ENCODE results near the gene ZNF846. TPM values are rescaled to one million over a fixed set of nuclear protein-coding genes. Genes with fewer than 3 reads are reported as not detected.

The ZNF846 gene
- total RNA-seq, 1 experiment from 2014 or later: 5.3 TPM

DNA sequence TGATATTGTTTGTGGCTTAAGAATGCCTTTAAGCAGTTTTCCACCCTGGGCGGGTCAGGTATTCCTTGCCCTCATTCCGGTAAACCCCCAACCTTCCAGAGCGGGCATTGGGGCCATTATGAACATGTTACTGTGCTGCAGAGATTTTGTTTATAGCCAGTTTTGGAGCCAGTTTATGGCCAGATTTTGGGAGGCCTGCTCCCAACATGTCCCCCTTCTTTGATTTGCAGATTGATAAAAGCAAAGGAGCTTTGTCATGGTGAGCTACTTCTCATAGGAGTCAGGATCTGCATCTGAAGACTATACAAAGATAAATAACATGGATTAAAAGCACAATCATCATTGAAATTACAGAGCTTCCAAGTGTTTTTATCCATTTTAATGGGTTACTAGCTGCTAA, 56.7 kb downstream of the ZNF846 start:
- H3K4me1 ChIP-seq: no peaks in the 10 kb centered on the region
- Mint-ChIP-seq H3K9me3 (ENCODE audit: unreplicated experiment) (peaks cover 43% of the 10 kb centered on the region), H3K27me3 (ENCODE audit: insufficient read depth, unreplicated experiment) (peaks cover 3% of the 10 kb centered on the region), H3K36me3 (ENCODE audit: insufficient read depth, unreplicated experiment) (no peaks in the 10 kb centered on the region), H3K4me3 (ENCODE audit: unreplicated experiment) (no peak overlapping the region), H3K4me1 (ENCODE audit: low read depth, unreplicated experiment) (no peaks in the 10 kb centered on the region), H3K27ac (ENCODE audit: unreplicated experiment) (no peak overlapping the region)
- BruUV-seq (replicated peaks): no TSS peak
- TF ChIP-seq, protein P1, sequence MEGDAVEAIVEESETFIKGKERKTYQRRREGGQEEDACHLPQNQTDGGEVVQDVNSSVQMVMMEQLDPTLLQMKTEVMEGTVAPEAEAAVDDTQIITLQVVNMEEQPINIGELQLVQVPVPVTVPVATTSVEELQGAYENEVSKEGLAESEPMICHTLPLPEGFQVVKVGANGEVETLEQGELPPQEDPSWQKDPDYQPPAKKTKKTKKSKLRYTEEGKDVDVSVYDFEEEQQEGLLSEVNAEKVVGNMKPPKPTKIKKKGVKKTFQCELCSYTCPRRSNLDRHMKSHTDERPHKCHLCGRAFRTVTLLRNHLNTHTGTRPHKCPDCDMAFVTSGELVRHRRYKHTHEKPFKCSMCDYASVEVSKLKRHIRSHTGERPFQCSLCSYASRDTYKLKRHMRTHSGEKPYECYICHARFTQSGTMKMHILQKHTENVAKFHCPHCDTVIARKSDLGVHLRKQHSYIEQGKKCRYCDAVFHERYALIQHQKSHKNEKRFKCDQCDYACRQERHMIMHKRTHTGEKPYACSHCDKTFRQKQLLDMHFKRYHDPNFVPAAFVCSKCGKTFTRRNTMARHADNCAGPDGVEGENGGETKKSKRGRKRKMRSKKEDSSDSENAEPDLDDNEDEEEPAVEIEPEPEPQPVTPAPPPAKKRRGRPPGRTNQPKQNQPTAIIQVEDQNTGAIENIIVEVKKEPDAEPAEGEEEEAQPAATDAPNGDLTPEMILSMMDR (IDR thresholded peaks at IDR 0.05; ENCODE audit: insufficient read depth in 1 of 2, low read depth in 1 of 2, low read length in 1 of 2, severe bottlenecking in 1 of 2, unreplicated experiment in 1 of 2): no peak
- no peak for DNase-seq
- ChIA-PET POLR2A (no interaction called here), CTCF (no interaction called here)
- H3K4me3 ChIP-seq (ENCODE audit: low read depth, low read length): no peak overlapping the region
- intact Hi-C loops (cut with micrococcal nuclease; ENCODE audit: unreplicated experiment): no loop called here
- H3K9me3 ChIP-seq: peaks cover 5% of the 10 kb centered on the region; the same call in 1 of the 2 replicates
- H3K27me3 ChIP-seq (replicated peaks; ENCODE audit: control insufficient read depth, insufficient read depth, low read length): no peaks in the 10 kb centered on the region
- no peaks in the 10 kb centered on the region for H3K36me3 ChIP-seq (ENCODE audit: control insufficient read depth, insufficient read depth, low read length)

DNA sequence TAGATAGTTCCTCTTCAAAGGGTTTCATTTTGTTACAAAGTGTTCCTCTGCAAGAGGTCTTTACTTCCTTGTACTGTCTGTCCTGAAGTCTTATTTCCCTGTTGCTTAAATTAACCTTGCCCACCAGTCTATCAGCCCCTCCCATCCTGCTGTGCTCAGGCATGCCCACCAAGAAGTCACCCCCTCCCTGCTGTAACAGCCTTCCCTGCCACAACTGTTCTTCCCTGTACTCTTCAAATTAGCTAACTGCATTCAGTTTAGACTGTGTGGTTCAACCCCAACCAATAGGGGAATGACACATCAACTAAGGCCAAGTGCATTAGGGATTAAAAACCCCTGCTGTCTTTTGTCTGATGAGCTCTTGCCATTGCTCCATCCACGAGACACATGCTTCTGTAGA, 59.2 kb downstream of the ZNF846 start:
- no peaks in the 10 kb centered on the region for H3K27me3 Mint-ChIP-seq (ENCODE audit: insufficient read depth, unreplicated experiment)
- CTCF ChIA-PET: no interaction called here
- H3K4me3 ChIP-seq (ENCODE audit: low read depth, low read length): no peak overlapping the region
- H3K4me1 Mint-ChIP-seq (ENCODE audit: low read depth, unreplicated experiment): no peaks in the 10 kb centered on the region
- no TSS peak for BruUV-seq (replicated peaks)
- POLR2A ChIA-PET: no interaction called here
- no peaks in the 10 kb centered on the region for H3K36me3 Mint-ChIP-seq (ENCODE audit: insufficient read depth, unreplicated experiment)
- H3K4me3 Mint-ChIP-seq (ENCODE audit: unreplicated experiment): no peak overlapping the region
- no peaks in the 10 kb centered on the region for H3K4me1 ChIP-seq
- H3K9me3 Mint-ChIP-seq (ENCODE audit: unreplicated experiment): peaks cover 43% of the 10 kb centered on the region
- DNase-seq: no peak
- H3K36me3 ChIP-seq (ENCODE audit: control insufficient read depth, insufficient read depth, low read length): no peaks in the 10 kb centered on the region
- TF ChIP-seq, protein P1 (IDR thresholded peaks at IDR 0.05; ENCODE audit: insufficient read depth in 1 of 2, low read depth in 1 of 2, low read length in 1 of 2, severe bottlenecking in 1 of 2, unreplicated experiment in 1 of 2): no peak
- H3K27ac Mint-ChIP-seq (ENCODE audit: unreplicated experiment): no peak overlapping the region
- no peaks in the 10 kb centered on the region for H3K27me3 ChIP-seq (replicated peaks; ENCODE audit: control insufficient read depth, insufficient read depth, low read length)
- H3K9me3 ChIP-seq: peaks cover 5% of the 10 kb centered on the region; the same call in 1 of the 2 replicates
- intact Hi-C loops (cut with micrococcal nuclease; ENCODE audit: unreplicated experiment): no loop called here

DNA sequence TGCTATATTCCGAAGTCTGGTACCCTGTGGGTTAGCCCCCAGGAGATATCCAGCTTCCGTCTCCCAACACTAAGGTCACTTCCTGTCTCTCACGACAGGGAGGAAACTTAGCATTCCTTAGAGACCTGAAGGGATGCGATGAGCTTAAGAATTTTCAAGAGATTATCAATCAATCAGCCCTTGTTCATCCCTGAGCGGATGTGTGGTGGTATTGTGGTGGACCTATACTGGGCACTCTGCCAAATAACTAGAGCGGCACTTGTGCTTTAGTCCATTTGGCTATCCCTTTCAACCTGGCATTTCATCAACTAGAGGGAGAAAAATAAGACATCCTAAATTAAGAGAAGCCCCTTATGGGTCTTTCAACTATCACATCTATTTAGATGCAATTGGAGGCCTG, 62.7 kb downstream of the ZNF846 start:
- Mint-ChIP-seq H3K27ac (ENCODE audit: unreplicated experiment) (no peak overlapping the region), H3K4me3 (ENCODE audit: unreplicated experiment) (no peak overlapping the region), H3K9me3 (ENCODE audit: unreplicated experiment) (peaks cover 43% of the 10 kb centered on the region), H3K27me3 (ENCODE audit: insufficient read depth, unreplicated experiment) (no peaks in the 10 kb centered on the region), H3K36me3 (ENCODE audit: insufficient read depth, unreplicated experiment) (no peaks in the 10 kb centered on the region), H3K4me1 (ENCODE audit: low read depth, unreplicated experiment) (no peaks in the 10 kb centered on the region)
- CTCF ChIA-PET: no interaction called here
- TF ChIP-seq, protein P1 (IDR thresholded peaks at IDR 0.05; ENCODE audit: insufficient read depth in 1 of 2, low read depth in 1 of 2, low read length in 1 of 2, severe bottlenecking in 1 of 2, unreplicated experiment in 1 of 2): no peak
- POLR2A ChIA-PET: no interaction called here
- Histone ChIP-seq H3K27me3 (replicated peaks; ENCODE audit: control insufficient read depth, insufficient read depth, low read length) (no peaks in the 10 kb centered on the region), H3K4me1 (0 out of 2 replicates have a peak, but pooled peaks cover 5% of the 10 kb centered on the region), H3K9me3 (no peaks in the 10 kb centered on the region; the same call in 1 of the 2 replicates), H3K4me3 (ENCODE audit: low read depth, low read length) (no peak overlapping the region), H3K36me3 (ENCODE audit: control insufficient read depth, insufficient read depth, low read length) (no peaks in the 10 kb centered on the region)
- DNase-seq: no peak
- intact Hi-C loops (cut with micrococcal nuclease; ENCODE audit: unreplicated experiment): no loop called here
- BruUV-seq (replicated peaks): no TSS peak
